Measurements from ENCODE around the gene TNFRSF8. TPM values are rescaled to one million over a fixed set of nuclear protein-coding genes. Genes with fewer than 3 reads are reported as not detected.

The TNFRSF8 gene
- polyA plus RNA-seq, 2 of the 4 experiments (the other 2 are of a cell fraction), result 0.05 TPM; not detected in 1

- TF ChIP-seq MAZ (IDR thresholded peaks at IDR 0.05; ENCODE audit: borderline replicate concordance, low read depth, low read length) (no peak), CEBPB (IDR thresholded peaks at IDR 0.05) (no peak), BCL3 (IDR thresholded peaks at IDR 0.05) (no peak), EP300 (IDR thresholded peaks at IDR 0.05) (no peak), RAD21 (conservative IDR thresholded peaks at IDR 0.05 in 1 of 2, IDR thresholded peaks at IDR 0.05 in 1 of 2) (no peak), REST (IDR thresholded peaks at IDR 0.05) (no peak), ZFP36 (IDR thresholded peaks at IDR 0.05; ENCODE audit: borderline replicate concordance, partially characterized antibody) (no peak), HES2 (IDR thresholded peaks at IDR 0.05) (no peak), FOSB (CRISPR knock-in tag; IDR thresholded peaks at IDR 0.05) (no peak), PHF8 (IDR thresholded peaks at IDR 0.05; ENCODE audit: borderline replicate concordance, low read depth) (no peak), ZNF302 (CRISPR knock-in tag; IDR thresholded peaks at IDR 0.05) (no peak), POLR2AphosphoS2 (conservative IDR thresholded peaks at IDR 0.05; ENCODE audit: low read length) (no peak), HOXB13 (CRISPR knock-in tag; IDR thresholded peaks at IDR 0.05; ENCODE audit: low read depth) (no peak), EHMT2 (IDR thresholded peaks at IDR 0.05; ENCODE audit: low read depth) (no peak), HEYL (CRISPR knock-in tag; IDR thresholded peaks at IDR 0.05) (no peak), JUNB (IDR thresholded peaks at IDR 0.05) (no peak)
- 44% methylated on average over 7 of the region's 7 CpGs for WGBS (ENCODE audit: missing lambda C conversion rate)
- FAIRE-seq (no peak), ATAC-seq (no peak), DNase-seq (ENCODE audit: low read depth in 1 of 2, low spot score in 1 of 2) (no peak)
- POLR2A ChIA-PET, result no interaction called here
- CTCF ChIA-PET, result interaction anchor here (0.6 kb wide), 1 partner anchor 118 kb away, joined by 3 read pairs; no protein-coding TSS in a partner anchor
- Histone ChIP-seq H3K4me3 (no peak overlapping the region), H3K27ac (no peak overlapping the region), H3K4me2 (no peak overlapping the region), H3K4me1 (no peaks in the 10 kb centered on the region), H3K9me3 (no peaks in the 10 kb centered on the region)
Measured at GRCh38 chr1:12059722-12060464, 3.2 kb upstream of the TNFRSF8 start.

GRCh38 chr1:12060500-12060899 lies 2.6 kb upstream of the TNFRSF8 start:
- no peak for ATAC-seq
- Histone ChIP-seq H3K4me3 (no peak overlapping the region), H3K4me2 (no peak overlapping the region), H3K27ac (no peak overlapping the region), H3K4me1 (no peaks in the 10 kb centered on the region), H3K9me3 (no peaks in the 10 kb centered on the region)
- 67% methylated on average over 3 of the region's 3 CpGs for WGBS (ENCODE audit: missing lambda C conversion rate)
- no peak for DNase-seq (ENCODE audit: low read depth in 1 of 2, low spot score in 1 of 2)
- ChIA-PET CTCF (interaction anchor here (0.6 kb wide), 1 partner anchor 119 kb away, joined by 3 read pairs; no protein-coding TSS in a partner anchor), POLR2A (no interaction called here)
- TF ChIP-seq ZC3H11A (IDR thresholded peaks at IDR 0.05) (no peak), EHMT2 (IDR thresholded peaks at IDR 0.05; ENCODE audit: low read depth) (no peak), BHLHE40 (IDR thresholded peaks at IDR 0.05; ENCODE audit: low read depth, low read length) (no peak), NPAS2 (CRISPR knock-in tag; IDR thresholded peaks at IDR 0.05; ENCODE audit: borderline replicate concordance) (no peak), CHD4 (IDR thresholded peaks at IDR 0.05; ENCODE audit: borderline replicate concordance) (no peak), HDAC2 (IDR thresholded peaks at IDR 0.05) (no peak), HOXB13 (CRISPR knock-in tag; IDR thresholded peaks at IDR 0.05; ENCODE audit: low read depth) (no peak), ZNF302 (CRISPR knock-in tag; IDR thresholded peaks at IDR 0.05) (no peak), HMGXB4 (CRISPR knock-in tag; IDR thresholded peaks at IDR 0.05; ENCODE audit: borderline replicate concordance) (no peak), FOSB (CRISPR knock-in tag; IDR thresholded peaks at IDR 0.05) (no peak), MAFK (IDR thresholded peaks at IDR 0.05; ENCODE audit: partially characterized antibody) (no peak), CBX8 (IDR thresholded peaks at IDR 0.05) (no peak), TFCP2L1 (CRISPR knock-in tag; IDR thresholded peaks at IDR 0.05) (no peak), PHF8 (IDR thresholded peaks at IDR 0.05; ENCODE audit: borderline replicate concordance, low read depth) (no peak), HEYL (CRISPR knock-in tag; IDR thresholded peaks at IDR 0.05) (no peak), JUNB (IDR thresholded peaks at IDR 0.05) (no peak), RCOR1 (IDR thresholded peaks at IDR 0.05; ENCODE audit: low read depth, low read length) (no peak), MAX (IDR thresholded peaks at IDR 0.05) (no peak), NFE2L2 (conservative IDR thresholded peaks at IDR 0.05; ENCODE audit: low read length) (no peak), ELK1 (IDR thresholded peaks at IDR 0.05; ENCODE audit: low read depth, low read length) (no peak)
- no peak for FAIRE-seq

Data from A549 (cell line).